ENCODE measurements around the gene RXFP3. TPM values are rescaled to one million over a fixed set of nuclear protein-coding genes. Genes with fewer than 3 reads are reported as not detected.

RXFP3 gene
- total and polyA plus RNA-seq, 2 experiments from 2014 or later = not detected

DNA sequence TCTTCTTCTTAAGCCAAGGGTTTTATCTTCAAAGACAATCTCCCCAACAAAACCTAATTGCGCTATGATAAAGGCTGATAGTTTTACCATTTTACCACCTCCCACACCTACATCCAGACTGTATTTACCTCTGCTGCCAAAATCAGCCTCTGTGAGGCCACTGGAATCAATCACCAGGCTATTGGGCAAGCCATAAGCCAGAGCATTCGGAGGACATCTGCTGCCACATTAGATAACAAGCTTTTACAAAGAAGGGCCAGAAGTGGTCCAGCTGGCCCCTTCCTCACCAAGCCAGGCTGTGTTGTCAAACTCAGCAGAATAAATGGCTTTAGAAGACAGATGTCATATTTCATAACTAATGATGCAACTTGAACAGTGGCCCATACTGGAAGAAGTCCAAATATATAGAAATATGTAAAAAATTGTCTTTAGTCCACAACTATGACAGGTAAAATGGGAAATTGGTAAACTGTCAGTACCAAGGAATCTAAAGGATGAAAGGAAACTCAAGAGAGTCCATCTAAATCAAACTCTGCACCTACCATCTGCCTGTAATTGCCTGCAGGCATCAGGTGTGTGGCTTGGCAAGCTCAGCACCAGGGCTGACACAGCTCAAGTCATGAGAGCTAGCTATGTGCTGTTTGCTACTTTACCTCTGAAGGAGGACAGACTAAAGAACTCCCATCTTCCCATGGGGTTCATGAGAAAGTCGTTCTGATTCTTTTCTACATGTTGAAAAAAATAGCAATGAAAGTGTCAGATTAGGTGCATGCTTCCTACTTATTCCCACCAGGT lies 32.2 kb downstream of the RXFP3 start:
- no peak for DNase-seq
- Histone ChIP-seq H3K9me2 (ENCODE audit: insufficient read depth) (no peaks in the 10 kb centered on the region), H3F3A (ENCODE audit: insufficient read depth) (no peaks in the 10 kb centered on the region), H2AFZ (no peak overlapping the region), H3K4me3 (no peak overlapping the region), H3K27me3 (replicated peaks; ENCODE audit: insufficient read depth) (no peaks in the 10 kb centered on the region), H3K4me1 (ENCODE audit: insufficient read depth) (no peaks in the 10 kb centered on the region), H3K9ac (no peak overlapping the region), H3K36me3 (ENCODE audit: low read depth) (no peaks in the 10 kb centered on the region), H3K9me3 (ENCODE audit: low read depth) (no peaks in the 10 kb centered on the region), H3K27ac (no peak overlapping the region), H3K4me2 (ENCODE audit: unreplicated experiment) (no peak overlapping the region), H3K79me2 (ENCODE audit: insufficient read depth) (no peaks in the 10 kb centered on the region), H4K20me1 (ENCODE audit: insufficient read depth) (no peaks in the 10 kb centered on the region)
- in situ Hi-C loops (cut with MboI) = no loop called here
- TF ChIP-seq EZH2phosphoT487 (IDR thresholded peaks at IDR 0.05; ENCODE audit: insufficient read depth, low read depth) = no peak
- WGBS, 2 experiments (ENCODE audit: low coverage in 1 of 2, low lambda C conversion rate in 2 of 2, missing lambda C conversion rate in 2 of 2) = 80 to 89% methylated on average over 3 of the region's 3 CpGs

DNA sequence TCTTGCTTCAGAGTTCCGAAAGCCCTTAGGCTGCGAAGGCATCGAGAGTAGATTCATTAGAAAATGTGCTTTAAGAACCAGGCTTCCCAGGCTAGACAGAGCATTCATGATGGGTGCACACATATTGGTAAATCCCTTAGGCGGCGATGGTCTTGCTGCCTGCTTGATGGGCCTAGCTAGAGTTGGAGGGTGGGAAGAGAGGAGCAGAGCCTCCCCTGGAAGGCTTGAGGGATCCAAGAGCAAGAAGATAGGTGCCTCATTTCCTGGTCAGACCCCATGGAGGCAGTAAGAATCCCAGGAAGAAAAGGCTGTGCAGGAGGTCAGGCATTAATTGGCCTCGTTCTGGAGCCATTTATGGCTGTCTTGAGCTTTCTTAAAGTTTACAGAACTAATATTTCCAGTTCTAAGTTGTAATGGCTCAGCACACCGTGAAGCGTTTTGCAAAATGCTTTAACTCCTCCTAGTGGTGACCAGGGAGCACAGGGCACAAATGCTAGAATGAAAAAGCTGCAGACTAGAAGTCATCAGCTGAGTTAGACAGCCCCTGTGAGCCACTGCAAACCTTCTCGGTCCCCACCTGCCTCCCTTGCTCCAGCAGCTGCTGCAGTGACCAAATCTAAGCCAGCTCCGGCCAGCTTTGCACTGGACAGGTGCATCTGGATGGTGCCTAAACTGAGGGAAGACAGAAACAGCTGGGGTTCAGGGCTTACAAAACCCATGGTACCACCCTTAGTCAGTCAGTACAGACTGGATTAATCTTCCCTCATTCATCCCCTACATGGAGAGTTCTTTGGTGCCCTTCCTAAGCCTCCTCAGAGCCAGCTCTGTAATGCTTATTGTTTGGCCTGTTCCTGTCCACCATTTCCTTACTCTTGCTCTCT lies 33.6 kb downstream of the RXFP3 start:
- Histone ChIP-seq H3F3A (ENCODE audit: insufficient read depth) (no peaks in the 10 kb centered on the region), H3K27ac (no peak overlapping the region), H3K79me2 (ENCODE audit: insufficient read depth) (no peaks in the 10 kb centered on the region), H3K9me2 (ENCODE audit: insufficient read depth) (no peaks in the 10 kb centered on the region), H3K4me2 (ENCODE audit: unreplicated experiment) (no peak overlapping the region), H2AFZ (no peak overlapping the region), H3K27me3 (replicated peaks; ENCODE audit: insufficient read depth) (no peaks in the 10 kb centered on the region), H3K9me3 (ENCODE audit: low read depth) (no peaks in the 10 kb centered on the region), H3K36me3 (ENCODE audit: low read depth) (no peaks in the 10 kb centered on the region), H3K9ac (no peak overlapping the region), H3K4me1 (ENCODE audit: insufficient read depth) (no peaks in the 10 kb centered on the region), H4K20me1 (ENCODE audit: insufficient read depth) (no peaks in the 10 kb centered on the region), H3K4me3 (no peak overlapping the region)
- WGBS, 2 experiments (ENCODE audit: low coverage in 1 of 2, low lambda C conversion rate in 2 of 2, missing lambda C conversion rate in 2 of 2) = 42 to 45% methylated on average over 10 of the region's 10 CpGs
- peak; percentile 79 for DNase-seq
- in situ Hi-C loops (cut with MboI) = no loop called here
- TF ChIP-seq EZH2phosphoT487 (IDR thresholded peaks at IDR 0.05; ENCODE audit: insufficient read depth, low read depth) (no peak), EZH2 (IDR thresholded peaks at IDR 0.05; ENCODE audit: insufficient read depth, poor library complexity, severe bottlenecking) (no peak)

DNA sequence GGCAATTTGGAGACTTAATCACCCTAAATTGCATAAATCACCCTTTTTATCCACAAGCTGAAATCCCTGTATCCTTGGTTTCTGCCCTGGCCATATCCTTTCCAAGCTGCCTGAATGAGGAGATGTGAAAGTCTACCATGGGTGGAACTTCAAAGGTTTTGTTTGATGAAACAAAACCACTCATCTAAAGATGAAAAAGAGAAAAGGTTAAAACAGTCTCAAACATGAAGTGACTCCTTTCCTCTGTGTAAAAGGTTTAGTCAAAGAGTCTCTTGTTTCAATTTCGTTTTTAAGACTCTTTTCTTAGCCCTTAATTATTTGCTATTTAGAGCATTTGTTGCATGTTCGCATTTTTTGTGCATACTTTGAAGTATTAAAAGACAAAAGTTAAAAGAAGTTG lies 37.1 kb downstream of the RXFP3 start:
- Histone ChIP-seq H3K9ac (no peak overlapping the region), H4K20me1 (ENCODE audit: insufficient read depth) (no peaks in the 10 kb centered on the region), H3K79me2 (ENCODE audit: insufficient read depth) (no peaks in the 10 kb centered on the region), H3K9me3 (ENCODE audit: low read depth) (no peaks in the 10 kb centered on the region), H3K36me3 (ENCODE audit: low read depth) (no peaks in the 10 kb centered on the region), H3K4me3 (no peak overlapping the region), H3K9me2 (ENCODE audit: insufficient read depth) (no peaks in the 10 kb centered on the region), H3K4me1 (ENCODE audit: insufficient read depth) (no peaks in the 10 kb centered on the region), H3K27me3 (replicated peaks; ENCODE audit: insufficient read depth) (no peaks in the 10 kb centered on the region), H2AFZ (no peak overlapping the region), H3K27ac (no peak overlapping the region), H3K4me2 (ENCODE audit: unreplicated experiment) (no peak overlapping the region), H3F3A (ENCODE audit: insufficient read depth) (no peaks in the 10 kb centered on the region)
- 62 to 74% methylated on average over 2 of the region's 2 CpGs for WGBS, 2 experiments (ENCODE audit: low coverage in 1 of 2, low lambda C conversion rate in 2 of 2, missing lambda C conversion rate in 2 of 2)
- in situ Hi-C loops (cut with MboI) = no loop called here
- TF ChIP-seq EZH2phosphoT487 (IDR thresholded peaks at IDR 0.05; ENCODE audit: insufficient read depth, low read depth) (no peak), EZH2 (IDR thresholded peaks at IDR 0.05; ENCODE audit: insufficient read depth, poor library complexity, severe bottlenecking) (no peak)
- no peak for DNase-seq

DNA sequence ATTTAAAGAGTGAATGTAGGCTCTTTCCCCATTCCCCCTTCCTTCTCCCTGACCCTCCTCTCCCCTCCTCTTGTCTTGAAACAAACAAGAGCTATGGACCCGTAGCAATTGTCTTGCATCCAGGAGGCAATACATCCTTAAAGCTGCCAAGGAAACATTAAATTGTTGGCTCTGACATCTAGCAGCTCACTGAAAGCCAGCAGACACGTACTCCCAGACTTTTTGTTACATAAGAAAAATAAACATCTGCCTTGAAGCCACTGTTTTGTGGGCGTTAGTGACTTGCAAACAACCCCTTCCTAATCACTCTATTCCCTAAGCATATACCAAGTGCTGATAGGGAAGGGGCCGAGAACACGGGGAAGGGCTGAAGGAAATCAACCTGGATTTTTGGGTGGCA lies 39.7 kb downstream of the RXFP3 start:
- Histone ChIP-seq H3K27ac (no peak overlapping the region), H3K4me3 (no peak overlapping the region), H3K4me2 (ENCODE audit: unreplicated experiment) (no peak overlapping the region), H3K9me3 (ENCODE audit: low read depth) (no peaks in the 10 kb centered on the region), H3K79me2 (ENCODE audit: insufficient read depth) (no peaks in the 10 kb centered on the region), H3K9ac (no peak overlapping the region), H3F3A (ENCODE audit: insufficient read depth) (no peaks in the 10 kb centered on the region), H3K4me1 (ENCODE audit: insufficient read depth) (no peaks in the 10 kb centered on the region), H3K36me3 (ENCODE audit: low read depth) (no peaks in the 10 kb centered on the region), H4K20me1 (ENCODE audit: insufficient read depth) (no peaks in the 10 kb centered on the region), H3K9me2 (ENCODE audit: insufficient read depth) (no peaks in the 10 kb centered on the region), H2AFZ (no peak overlapping the region), H3K27me3 (replicated peaks; ENCODE audit: insufficient read depth) (no peaks in the 10 kb centered on the region)
- peak; percentile 17 for DNase-seq
- in situ Hi-C loops (cut with MboI) = no loop called here
- no peak for TF ChIP-seq EZH2phosphoT487 (IDR thresholded peaks at IDR 0.05; ENCODE audit: insufficient read depth, low read depth)
- 11 to 12% methylated on average over 5 of the region's 5 CpGs for WGBS, 2 experiments (ENCODE audit: low coverage in 1 of 2, low lambda C conversion rate in 2 of 2, missing lambda C conversion rate in 2 of 2)

Measured in GM23248 (cell line).